Upper lobe of right lung (tissue), 1 donor: ENCODE results near the gene BCOR. TPM values are rescaled to one million over a fixed set of nuclear protein-coding genes. Genes with fewer than 3 reads are reported as not detected.

ENCODE experiments used
- ATAC-seq: fragments of 200-7000 bp; cut with Tn5 transposase; one replicate; pipeline ENCODE4 v1.9.1; 2020; ENCODE audit warnings: mild to moderate bottlenecking, moderate library complexity
- DNase-seq: peaks from one replicate; pipeline ENCODE4 v3.0.0-alpha.2; 2020
- H3K27ac ChIP-seq: fragments of 200-600 bp; one replicate; pipeline ENCODE4 v1.8.0; 2022
- H3K27me3 ChIP-seq: fragments of 200-600 bp; one replicate; pipeline ENCODE4 v1.8.0; 2022; ENCODE audit warnings: mild to moderate bottlenecking
- H3K36me3 ChIP-seq: fragments of 200-600 bp; one replicate; pipeline ENCODE4 v1.8.0; 2022
- H3K4me1 ChIP-seq: fragments of 200-600 bp; one replicate; pipeline ENCODE4 v1.8.0; 2022
- H3K4me3 ChIP-seq: fragments of 200-600 bp; one replicate; pipeline ENCODE4 v1.8.0; 2022; ENCODE audit warnings: mild to moderate bottlenecking
- H3K9me3 ChIP-seq: fragments of 200-600 bp; one replicate; pipeline ENCODE4 v1.8.0; 2022
- intact Hi-C: fragments of 100-400 bp; cut with DNase I; formaldehyde crosslinking; loops from one replicate; pipeline ENCODE4 v1.11.0; 2022
- total RNA-seq: library from RNA; stranded (reverse); fragmentation: NEBNext Ultra II Directional; extraction: Animal tissue kit (Norgen Biotek cat#: 25700); gene quantifications from one replicate; pipeline ENCODE4 v1.2.1, GENCODE V29; 2021
- TF ChIP-seq, protein P1 (sequence below): fragments of 200-600 bp; IDR thresholded peaks from one replicate; pipeline ENCODE4 v1.8.0; 2022; ENCODE audit warnings: antibody characterized with exemption
- donor health status: DM: no; HTN: yes; CAD: no; lungs with severe emphysema.

Gene BCOR
- total RNA-seq, 1 donor from 2014 or later = 26.1 TPM

DNA sequence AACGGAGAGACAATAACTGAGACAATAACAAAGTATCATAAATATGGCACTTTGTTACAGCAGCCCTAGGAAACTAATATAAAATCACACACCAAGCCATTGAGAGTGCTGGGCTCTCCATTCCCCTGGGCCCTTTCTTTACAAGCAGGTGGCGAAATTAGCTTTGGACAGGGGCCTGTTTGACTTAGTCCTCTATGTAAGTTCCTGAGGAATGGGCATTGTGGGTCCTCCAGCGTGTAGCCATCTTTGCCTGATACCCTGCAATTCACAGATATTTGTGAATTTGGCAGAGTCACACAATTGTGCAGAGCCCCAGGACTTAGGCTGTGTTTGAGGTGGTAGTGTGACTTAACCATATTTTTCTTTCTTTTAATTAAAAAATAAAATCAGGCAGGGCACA is 67.6 kb downstream of the BCOR start:
- H3K27ac ChIP-seq = no peak overlapping the region
- DNase-seq (no peak), ATAC-seq (no peak)
- H3K9me3 ChIP-seq = no peaks in the 10 kb centered on the region
- no peaks in the 10 kb centered on the region for H3K27me3 ChIP-seq
- no peaks in the 10 kb centered on the region for H3K36me3 ChIP-seq
- TF ChIP-seq, protein P1, sequence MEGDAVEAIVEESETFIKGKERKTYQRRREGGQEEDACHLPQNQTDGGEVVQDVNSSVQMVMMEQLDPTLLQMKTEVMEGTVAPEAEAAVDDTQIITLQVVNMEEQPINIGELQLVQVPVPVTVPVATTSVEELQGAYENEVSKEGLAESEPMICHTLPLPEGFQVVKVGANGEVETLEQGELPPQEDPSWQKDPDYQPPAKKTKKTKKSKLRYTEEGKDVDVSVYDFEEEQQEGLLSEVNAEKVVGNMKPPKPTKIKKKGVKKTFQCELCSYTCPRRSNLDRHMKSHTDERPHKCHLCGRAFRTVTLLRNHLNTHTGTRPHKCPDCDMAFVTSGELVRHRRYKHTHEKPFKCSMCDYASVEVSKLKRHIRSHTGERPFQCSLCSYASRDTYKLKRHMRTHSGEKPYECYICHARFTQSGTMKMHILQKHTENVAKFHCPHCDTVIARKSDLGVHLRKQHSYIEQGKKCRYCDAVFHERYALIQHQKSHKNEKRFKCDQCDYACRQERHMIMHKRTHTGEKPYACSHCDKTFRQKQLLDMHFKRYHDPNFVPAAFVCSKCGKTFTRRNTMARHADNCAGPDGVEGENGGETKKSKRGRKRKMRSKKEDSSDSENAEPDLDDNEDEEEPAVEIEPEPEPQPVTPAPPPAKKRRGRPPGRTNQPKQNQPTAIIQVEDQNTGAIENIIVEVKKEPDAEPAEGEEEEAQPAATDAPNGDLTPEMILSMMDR = no peak
- H3K4me1 ChIP-seq = no peaks in the 10 kb centered on the region
- H3K4me3 ChIP-seq = no peak overlapping the region
- intact Hi-C loops = no loop called here

DNA sequence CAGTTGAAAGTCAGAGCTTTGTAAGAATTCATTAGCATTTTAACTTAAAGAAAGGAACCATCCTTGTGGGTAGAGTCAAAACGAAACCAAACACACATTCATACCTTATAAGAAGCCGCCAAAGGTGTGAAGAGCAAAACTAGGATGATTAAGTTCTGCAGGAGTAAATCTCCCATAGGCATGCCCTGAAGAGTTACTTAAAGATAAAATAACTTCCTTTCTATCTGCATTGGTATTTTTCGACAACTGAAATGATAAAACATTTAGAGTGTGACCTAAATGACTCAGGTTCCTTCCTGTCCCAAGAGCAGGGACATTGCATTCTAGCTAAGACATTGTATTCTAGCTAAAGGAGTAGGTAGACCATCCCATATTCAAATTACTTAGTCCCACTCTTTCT is 75.3 kb downstream of the BCOR start:
- DNase-seq (no peak), ATAC-seq (no peak)
- intact Hi-C loops = no loop called here
- Histone ChIP-seq H3K27ac (no peak overlapping the region), H3K4me1 (no peaks in the 10 kb centered on the region), H3K4me3 (no peak overlapping the region), H3K36me3 (no peaks in the 10 kb centered on the region), H3K9me3 (no peaks in the 10 kb centered on the region), H3K27me3 (no peaks in the 10 kb centered on the region)
- TF ChIP-seq, protein P1 = no peak

DNA sequence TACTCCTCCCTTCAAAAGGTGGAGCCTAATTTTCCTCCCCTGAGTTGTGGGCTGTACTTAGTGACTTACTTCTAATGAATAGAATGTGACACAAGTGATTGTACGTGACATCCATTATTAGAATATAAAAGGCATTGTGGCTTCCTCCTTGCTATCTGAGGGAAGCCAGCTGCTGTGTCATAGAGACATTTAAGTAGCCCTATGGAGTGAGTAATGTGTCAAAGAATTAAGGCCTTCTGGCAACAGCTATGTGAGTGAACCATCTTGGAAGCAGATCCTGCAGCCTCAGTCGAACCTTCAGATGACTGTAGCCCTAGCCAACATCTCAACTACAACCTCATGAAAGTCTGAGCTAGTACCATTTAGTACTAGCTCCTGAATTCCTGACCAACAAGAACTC is 76.1 kb downstream of the BCOR start:
- intact Hi-C loops = no loop called here
- Histone ChIP-seq H3K4me3 (no peak overlapping the region), H3K36me3 (no peaks in the 10 kb centered on the region), H3K27me3 (no peaks in the 10 kb centered on the region), H3K27ac (no peak overlapping the region), H3K4me1 (no peaks in the 10 kb centered on the region), H3K9me3 (no peaks in the 10 kb centered on the region)
- ATAC-seq = no peak
- no peak for DNase-seq
- TF ChIP-seq, protein P1 = no peak

DNA sequence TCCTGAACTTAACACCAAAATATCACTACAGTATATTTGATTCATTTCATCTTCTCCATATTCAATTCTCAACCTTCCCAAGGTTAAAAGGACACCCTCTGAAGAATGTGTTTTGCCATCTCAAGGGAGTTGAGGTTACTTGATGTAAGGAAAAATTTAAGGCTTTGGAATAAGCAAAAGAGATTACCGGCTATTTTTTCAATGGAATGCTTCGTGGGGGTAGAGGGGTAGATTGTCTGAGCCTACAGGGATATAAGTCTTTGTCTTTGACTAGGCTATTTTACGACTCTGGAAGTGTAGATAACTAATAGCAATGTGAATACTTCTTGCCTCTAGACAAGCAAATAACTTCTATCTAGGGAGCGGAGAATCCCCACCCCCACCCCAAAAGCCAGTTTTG is 78.2 kb downstream of the BCOR start:
- H3K27me3 ChIP-seq = no peaks in the 10 kb centered on the region
- no peak overlapping the region for H3K27ac ChIP-seq
- TF ChIP-seq, protein P1 = no peak
- H3K4me3 ChIP-seq = no peak overlapping the region
- no peaks in the 10 kb centered on the region for H3K4me1 ChIP-seq
- H3K36me3 ChIP-seq = no peaks in the 10 kb centered on the region
- intact Hi-C loops = no loop called here
- ATAC-seq (no peak), DNase-seq (no peak)
- no peaks in the 10 kb centered on the region for H3K9me3 ChIP-seq

DNA sequence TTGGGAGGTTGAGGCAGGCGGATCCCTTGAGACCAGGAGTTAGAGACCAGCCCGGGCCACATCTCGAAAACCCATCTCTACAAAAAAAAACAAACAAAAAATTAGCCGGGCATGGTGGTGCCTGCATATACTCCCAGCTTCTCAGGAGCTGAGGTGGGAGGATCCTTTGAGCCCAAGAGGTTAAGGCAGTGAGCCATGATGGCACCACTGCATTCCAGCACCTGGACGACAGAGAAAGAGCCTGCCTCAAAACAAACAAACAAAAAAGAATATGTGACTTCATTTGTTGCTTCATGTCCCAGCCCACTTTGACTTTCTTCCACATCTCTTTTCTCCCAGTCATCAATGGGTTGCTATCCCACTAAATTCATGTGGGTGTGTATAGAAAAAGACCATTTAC is 79.7 kb downstream of the BCOR start:
- Histone ChIP-seq H3K36me3 (no peaks in the 10 kb centered on the region), H3K4me3 (no peak overlapping the region), H3K27me3 (no peaks in the 10 kb centered on the region), H3K4me1 (peaks cover under 1% of the 10 kb centered on the region), H3K9me3 (no peaks in the 10 kb centered on the region), H3K27ac (no peak overlapping the region)
- TF ChIP-seq, protein P1 = no peak
- DNase-seq = no peak
- intact Hi-C loops = no loop called here
- no peak for ATAC-seq

DNA sequence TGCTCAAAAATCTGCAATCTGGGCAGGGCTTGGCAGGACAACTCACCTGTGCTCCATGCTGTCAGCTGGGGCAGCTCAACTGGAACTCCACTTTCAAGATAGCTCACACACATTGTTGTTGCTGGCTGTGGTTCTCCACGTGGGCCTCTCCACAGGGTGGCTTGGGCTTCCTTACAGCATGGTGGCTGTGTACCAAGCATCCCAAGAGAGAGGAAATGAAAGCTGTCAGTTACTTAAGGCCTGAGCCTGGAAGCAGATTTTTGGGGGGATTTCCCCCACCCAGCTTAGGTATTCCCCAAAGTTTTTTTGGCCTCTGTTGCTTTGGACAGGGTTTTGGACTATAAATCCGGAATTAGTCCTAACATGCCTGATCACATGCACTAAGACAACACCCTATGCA is 81.0 kb downstream of the BCOR start:
- TF ChIP-seq, protein P1 = no peak
- no peak for DNase-seq

More for the DNA sequence above, 81.0 kb downstream of the BCOR start:
- Histone ChIP-seq H3K36me3 (no peaks in the 10 kb centered on the region), H3K27ac (no peak overlapping the region), H3K4me1 (peaks cover 5% of the 10 kb centered on the region), H3K27me3 (no peaks in the 10 kb centered on the region), H3K9me3 (no peaks in the 10 kb centered on the region), H3K4me3 (no peak overlapping the region)
- intact Hi-C loops = no loop called here
- no peak for ATAC-seq
